Measurements from ENCODE around the gene CD69.

CD69 gene

GRCh38 chr12:9779209-9779608 lies 18.5 kb upstream of the CD69 start:
- DNase-seq, result no peak

DNA sequence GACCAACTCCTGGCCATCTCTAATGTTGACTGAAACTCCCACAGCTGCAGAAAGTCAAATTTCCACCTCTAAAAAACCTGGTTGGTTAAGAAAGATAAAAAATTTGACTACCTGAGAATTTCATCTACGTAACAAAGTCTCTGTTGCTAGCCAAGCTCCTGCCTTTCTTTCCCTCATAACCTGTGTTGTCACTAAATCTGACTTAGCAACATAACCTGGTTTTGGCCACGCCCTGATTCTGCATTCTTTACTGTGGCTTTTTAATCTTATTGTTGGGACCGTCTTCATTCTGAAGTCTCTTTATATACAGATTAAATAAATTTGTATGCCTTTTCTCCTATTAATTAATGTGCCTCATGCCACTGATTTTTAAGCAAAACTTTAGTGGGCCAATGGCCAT lies 16.1 kb upstream of the CD69 start:
- DNase-seq, result no peak

DNA sequence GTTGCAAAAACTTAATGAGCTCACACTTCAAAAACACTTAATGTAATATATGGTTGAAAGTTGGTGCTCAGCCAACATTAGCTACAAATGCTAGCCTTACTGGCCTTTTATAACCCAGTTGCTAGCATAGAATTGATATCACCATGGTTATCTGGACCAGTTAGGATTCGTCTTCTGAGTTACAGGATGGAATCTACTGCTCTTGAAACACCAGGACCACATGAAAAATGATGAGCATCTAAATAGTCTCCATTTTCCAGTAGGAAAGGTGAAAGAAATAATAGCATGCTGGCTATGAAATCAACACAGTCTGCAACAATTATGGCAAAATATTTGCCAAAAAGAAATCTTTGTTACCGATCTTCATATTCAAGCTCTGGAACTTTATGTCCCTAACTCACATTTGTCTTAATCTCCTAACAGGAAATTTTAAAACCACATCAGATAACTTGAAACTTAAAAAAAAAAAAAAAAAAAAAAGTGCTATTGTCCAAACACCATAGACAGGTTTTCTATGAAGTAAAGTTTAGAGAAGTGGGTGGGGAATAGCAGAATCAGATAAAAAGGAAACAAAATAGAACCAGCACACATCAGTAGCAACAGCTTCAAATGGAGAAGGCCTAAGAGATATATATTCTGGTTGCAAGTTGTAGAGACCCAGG lies 12.6 kb upstream of the CD69 start:
- DNase-seq, result no peak

GRCh38 chr12:9763025-9763424 lies 2.3 kb upstream of the CD69 start:
- DNase-seq, result no peak

DNA sequence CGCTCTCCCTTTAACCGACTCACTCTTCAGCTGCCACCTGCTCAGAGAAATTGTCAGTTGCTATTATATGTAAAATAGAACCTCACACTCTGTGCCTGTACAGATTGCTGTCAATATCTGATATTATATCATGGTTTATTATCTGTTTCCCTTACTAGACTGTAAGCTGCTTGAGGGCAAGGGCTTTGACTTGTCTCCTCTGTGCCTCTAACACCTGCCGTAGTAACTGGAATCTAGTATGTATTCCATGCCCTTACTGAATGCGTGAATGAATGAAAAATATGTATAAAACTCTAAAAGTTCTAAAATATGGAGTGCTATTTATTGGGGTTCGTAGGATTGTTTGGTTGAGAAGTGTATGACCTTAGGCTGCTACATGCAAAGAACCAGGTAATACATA lies 1.7 kb upstream of the CD69 start:
- no peak for DNase-seq

DNA sequence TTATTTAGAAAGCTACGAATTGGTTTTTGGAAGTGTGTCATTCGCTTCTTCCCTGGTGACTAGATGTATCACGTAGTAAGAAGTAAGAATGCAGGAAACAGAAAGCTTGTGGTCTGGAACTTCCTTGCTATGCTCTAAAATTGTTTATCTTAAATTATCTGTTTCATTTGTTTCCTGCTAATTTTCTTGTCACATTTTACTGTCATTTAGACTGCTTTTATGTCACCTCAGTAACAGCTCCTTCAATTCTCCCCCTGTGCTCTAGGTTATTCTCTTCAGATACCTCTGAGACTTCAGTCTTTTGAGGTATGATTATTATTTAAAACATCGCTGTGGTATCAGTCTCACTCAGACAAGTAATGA lies 699 bp upstream of the CD69 start:
- DNase-seq, result no peak

GRCh38 chr12:9760120-9760519 lies 581 bp downstream of the CD69 start:
- no peak for DNase-seq

GRCh38 chr12:9759694-9760093 lies 1.0 kb downstream of the CD69 start:
- no peak for DNase-seq

DNA sequence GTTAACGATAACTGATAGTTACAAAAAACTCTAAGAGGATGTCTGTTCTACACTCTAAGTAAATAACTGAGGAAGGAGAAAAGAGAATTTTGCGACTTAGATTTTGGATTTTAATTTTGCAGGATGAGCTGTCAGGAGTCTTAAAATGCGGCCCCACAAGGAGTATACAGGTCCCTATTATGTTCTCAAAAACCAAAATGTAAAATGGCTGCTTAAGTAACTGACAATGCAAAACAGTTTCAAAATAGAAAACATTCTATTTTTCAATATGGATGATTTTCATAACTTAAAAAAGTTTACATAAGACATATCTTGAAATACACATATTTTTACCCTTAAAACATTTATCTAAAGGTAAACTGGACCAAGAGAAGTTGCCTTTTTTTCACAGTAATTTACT lies 2.6 kb downstream of the CD69 start:
- no peak for DNase-seq

- DNase-seq, result no peak
Observed at GRCh38 chr12:9757433-9758025, 3.2 kb downstream of the CD69 start.

DNA sequence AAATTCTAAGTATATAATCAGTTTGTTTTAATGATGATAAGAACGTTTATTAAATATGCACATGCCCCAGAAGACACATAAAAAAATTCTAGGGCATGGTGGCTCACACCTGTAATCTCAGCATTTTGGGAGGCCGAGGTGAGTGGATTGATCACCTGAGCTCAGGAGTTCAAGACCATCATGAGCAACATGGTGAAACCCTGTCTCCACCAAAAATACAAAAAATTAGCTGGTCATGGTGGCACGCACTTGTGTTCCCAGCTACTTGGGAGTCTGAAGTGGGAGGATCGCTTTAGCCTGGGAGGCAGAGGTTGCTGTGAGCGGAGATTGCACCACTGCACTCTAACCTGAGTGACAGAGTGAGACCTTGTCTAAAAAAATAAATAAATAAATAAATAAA lies 4.0 kb downstream of the CD69 start:
- DNase-seq, result no peak

DNA sequence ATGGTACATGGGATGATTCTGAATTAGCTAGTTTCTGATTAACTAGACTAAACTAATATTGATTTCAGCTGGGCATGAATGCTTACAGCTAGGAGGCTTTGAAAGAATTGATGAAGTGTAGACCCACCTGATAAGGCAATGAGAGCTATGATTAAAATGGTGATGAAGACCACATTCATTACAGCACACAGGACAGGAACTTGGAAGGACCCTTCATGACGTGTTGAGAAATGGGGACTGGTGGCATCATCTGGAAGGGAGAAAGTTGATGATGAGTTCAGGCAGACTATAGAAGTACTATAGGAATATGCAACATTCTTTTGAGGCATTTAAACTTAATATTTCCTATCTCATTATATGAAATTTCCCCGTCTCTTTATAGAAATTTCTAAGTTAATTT lies 4.5 kb downstream of the CD69 start:
- no peak for DNase-seq

GRCh38 chr12:9755567-9755966 lies 5.1 kb downstream of the CD69 start:
- no peak for DNase-seq

GRCh38 chr12:9755035-9755434 lies 5.7 kb downstream of the CD69 start:
- DNase-seq, result no peak

DNA sequence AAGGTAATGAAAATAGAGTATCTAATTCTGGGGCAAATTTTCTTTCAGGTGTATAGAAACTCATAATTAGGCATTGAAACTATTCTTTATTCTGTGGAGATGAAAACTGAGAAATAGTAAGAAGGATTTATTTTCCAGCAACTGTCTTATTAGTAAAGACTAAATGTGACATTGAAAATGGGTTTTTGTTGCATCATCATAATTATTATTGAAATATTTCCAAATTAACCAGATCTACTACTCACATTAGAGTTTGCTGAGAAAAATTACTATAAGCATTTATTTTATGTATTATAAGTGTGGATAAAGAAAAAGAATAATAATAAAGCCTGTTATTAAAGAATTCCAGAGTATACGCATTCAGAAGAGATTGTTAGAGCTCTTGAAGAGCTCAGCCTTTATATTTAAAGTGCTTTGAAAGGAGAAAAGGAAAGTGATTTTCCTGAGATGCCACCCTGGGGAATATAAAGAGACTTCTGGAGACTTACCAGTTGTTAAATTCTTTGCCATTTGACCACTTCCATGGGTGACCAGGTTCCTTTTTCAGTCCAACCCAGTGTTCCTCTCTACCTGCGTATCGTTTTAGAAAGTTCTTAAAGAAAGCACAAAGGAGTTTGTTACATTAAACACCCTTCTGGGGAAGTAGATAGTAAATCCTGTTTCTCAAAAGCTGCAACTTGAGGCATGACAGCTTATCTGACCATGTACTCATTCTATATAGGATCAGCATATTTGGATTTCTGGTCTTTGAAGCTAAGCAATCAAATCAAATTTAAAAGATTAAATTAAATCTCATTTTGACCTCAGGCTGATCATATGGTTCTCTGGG lies 6.4 kb downstream of the CD69 start:
- no peak for DNase-seq

- DNase-seq, result no peak
Observed at GRCh38 chr12:9753498-9753897, 7.2 kb downstream of the CD69 start.

DNA sequence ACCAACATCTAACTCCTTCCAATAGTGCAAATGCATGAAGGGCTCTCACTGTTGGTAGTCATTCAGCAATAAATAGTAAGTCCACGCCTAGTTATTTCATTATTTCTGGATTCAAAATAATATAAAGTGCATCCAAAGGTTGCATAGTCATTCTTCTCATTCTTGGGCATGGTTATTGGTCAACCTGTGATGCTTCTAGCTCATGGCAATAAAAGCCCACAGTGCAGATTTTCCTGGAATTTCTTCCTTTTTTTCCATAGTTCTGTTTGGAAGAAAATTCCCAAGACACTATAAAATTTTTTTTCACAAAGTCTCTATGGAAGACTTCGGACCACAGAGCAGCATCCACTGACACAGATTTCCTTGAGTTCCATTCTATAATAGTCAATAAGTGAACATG lies 7.6 kb downstream of the CD69 start:
- DNase-seq, result no peak

- DNase-seq, result no peak
Observed at GRCh38 chr12:9752145-9752933, 8.4 kb downstream of the CD69 start.

GRCh38 chr12:9751204-9752144 lies 9.2 kb downstream of the CD69 start:
- DNase-seq, result no peak

- DNase-seq, result peak; percentile 7
Observed at GRCh38 chr12:9750276-9751203, 10.2 kb downstream of the CD69 start.

- DNase-seq, result no peak
Observed at GRCh38 chr12:9749640-9750039, 11.1 kb downstream of the CD69 start.
